ENCODE results near the gene CRY2. TPM values are rescaled to one million over a fixed set of nuclear protein-coding genes. Genes with fewer than 3 reads are reported as not detected.
"Not testable (repeated sequence)": the region's sequence is repeated elsewhere in the genome, so short reads cannot be mapped to it uniquely, and the experiment has no call there.

CRY2 gene
- total and polyA plus RNA-seq, 2 of the 13 experiments (the other 11 are each of a cell fraction or from before 2014, with no cell fraction given): 10.1 to 12.2 TPM

- TF ChIP-seq, protein P1, sequence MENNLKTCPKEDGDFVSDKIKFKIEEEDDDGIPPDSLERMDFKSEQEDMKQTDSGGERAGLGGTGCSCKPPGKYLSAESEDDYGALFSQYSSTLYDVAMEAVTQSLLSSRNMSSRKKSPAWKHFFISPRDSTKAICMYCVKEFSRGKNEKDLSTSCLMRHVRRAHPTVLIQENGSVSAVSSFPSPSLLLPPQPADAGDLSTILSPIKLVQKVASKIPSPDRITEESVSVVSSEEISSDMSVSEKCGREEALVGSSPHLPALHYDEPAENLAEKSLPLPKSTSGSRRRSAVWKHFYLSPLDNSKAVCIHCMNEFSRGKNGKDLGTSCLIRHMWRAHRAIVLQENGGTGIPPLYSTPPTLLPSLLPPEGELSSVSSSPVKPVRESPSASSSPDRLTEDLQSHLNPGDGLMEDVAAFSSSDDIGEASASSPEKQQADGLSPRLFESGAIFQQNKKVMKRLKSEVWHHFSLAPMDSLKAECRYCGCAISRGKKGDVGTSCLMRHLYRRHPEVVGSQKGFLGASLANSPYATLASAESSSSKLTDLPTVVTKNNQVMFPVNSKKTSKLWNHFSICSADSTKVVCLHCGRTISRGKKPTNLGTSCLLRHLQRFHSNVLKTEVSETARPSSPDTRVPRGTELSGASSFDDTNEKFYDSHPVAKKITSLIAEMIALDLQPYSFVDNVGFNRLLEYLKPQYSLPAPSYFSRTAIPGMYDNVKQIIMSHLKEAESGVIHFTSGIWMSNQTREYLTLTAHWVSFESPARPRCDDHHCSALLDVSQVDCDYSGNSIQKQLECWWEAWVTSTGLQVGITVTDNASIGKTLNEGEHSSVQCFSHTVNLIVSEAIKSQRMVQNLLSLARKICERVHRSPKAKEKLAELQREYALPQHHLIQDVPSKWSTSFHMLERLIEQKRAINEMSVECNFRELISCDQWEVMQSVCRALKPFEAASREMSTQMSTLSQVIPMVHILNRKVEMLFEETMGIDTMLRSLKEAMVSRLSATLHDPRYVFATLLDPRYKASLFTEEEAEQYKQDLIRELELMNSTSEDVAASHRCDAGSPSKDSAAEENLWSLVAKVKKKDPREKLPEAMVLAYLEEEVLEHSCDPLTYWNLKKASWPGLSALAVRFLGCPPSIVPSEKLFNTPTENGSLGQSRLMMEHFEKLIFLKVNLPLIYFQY (CRISPR knock-in tag; IDR thresholded peaks at IDR 0.05; ENCODE audit: borderline replicate concordance): no peak
- TF ChIP-seq CCDC6 (CRISPR knock-in tag; IDR thresholded peaks at IDR 0.05) (no peak), ZNF512B (CRISPR knock-in tag; IDR thresholded peaks at IDR 0.05; ENCODE audit: borderline replicate concordance) (no peak)
Observed at GRCh38 chr11:45834298-45834756, 12.9 kb upstream of the CRY2 start (continued).

DNA sequence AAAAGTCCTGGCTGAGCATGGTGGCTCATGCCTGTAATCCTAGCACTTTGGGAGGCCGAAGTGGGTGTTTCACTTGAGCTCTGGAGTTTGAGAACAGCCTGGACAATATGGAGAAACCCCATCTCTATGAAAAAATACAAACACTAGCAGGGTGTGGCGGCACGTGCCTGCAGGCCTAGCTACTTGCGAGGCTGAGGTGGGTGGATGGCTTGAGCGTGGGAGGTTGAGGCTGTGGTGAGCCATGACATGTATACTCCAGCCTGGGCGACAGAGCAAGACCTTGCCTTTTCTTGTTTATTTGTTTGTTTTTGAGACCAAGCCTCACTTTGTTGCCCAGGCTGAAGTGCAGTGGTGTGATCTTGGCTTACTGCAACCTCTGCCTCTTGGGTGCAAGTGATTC lies 8.1 kb upstream of the CRY2 start:
- ChIA-PET CTCF (ENCODE audit: low intra/inter-chr PET ratio, low total read pairs) (no interaction called here), POLR2A (no interaction called here)
- Histone ChIP-seq H3K4me2 (ENCODE audit: low read depth, low read length) (no peak overlapping the region), H3K9me3 (ENCODE audit: low read length) (no peaks in the 10 kb centered on the region), H3K27ac (ENCODE audit: extremely low read length, insufficient read depth, low read length) (no peak overlapping the region), H3K9ac (ENCODE audit: insufficient read depth, low read depth, low read length) (no peak overlapping the region), H3K27me3 (ENCODE audit: control insufficient read depth in 1 of 2, insufficient read depth in 2 of 2, low read length in 2 of 2) (peaks cover 0 to 3% of the 10 kb centered on the region in 2 experiments; a peak in 1 of 5 replicates), H3K4me3 (replicated peaks in 1 of 3; ENCODE audit: insufficient read depth in 1 of 3, low read depth in 2 of 3, low read length in 3 of 3) (no peak overlapping the region), H2AFZ (ENCODE audit: low read length) (no peak overlapping the region), H3K36me3 (replicated peaks in 1 of 2; ENCODE audit: control insufficient read depth in 1 of 2, insufficient read depth in 2 of 2, low read length in 2 of 2) (no peaks in the 10 kb centered on the region), H3K4me1 (ENCODE audit: insufficient read depth, low read length) (peaks cover 14% of the 10 kb centered on the region), H3K79me2 (ENCODE audit: insufficient read depth, low read length) (no peaks in the 10 kb centered on the region), H4K20me1 (ENCODE audit: insufficient read depth, low read length) (no peaks in the 10 kb centered on the region)
- in situ Hi-C loops (cut with HindIII; ENCODE audit: extremely low pct_ligation_motif_present, low pct_unique_long_range_greater_than_20kb) (no loop called here), intact Hi-C loops (cut with micrococcal nuclease; ENCODE audit: unreplicated experiment) (no loop called here)
- TF ChIP-seq HIVEP1 (CRISPR knock-in tag; IDR thresholded peaks at IDR 0.05) (no peak), RBM39 (IDR thresholded peaks at IDR 0.05; ENCODE audit: low read depth, low read length, poor library complexity, severe bottlenecking) (no peak), MEF2D (CRISPR knock-in tag; IDR thresholded peaks at IDR 0.05) (no peak), ZSCAN21 (CRISPR knock-in tag; IDR thresholded peaks at IDR 0.05; ENCODE audit: borderline replicate concordance) (no peak), IKZF4 (CRISPR knock-in tag; IDR thresholded peaks at IDR 0.05; ENCODE audit: borderline replicate concordance, low read depth, not compliant biosample characterization) (no peak)
- FAIRE-seq (no peak), ATAC-seq (no peak), DNase-seq (ENCODE audit: low spot score) (no peak)
- no TSS peak for BruUV-seq (replicated peaks)
- 41% methylated on average over 5 of the region's 6 CpGs for WGBS (ENCODE audit: low lambda C conversion rate)

- CTCF ChIA-PET (ENCODE audit: low intra/inter-chr PET ratio, low total read pairs); H3K9me3 ChIP-seq (ENCODE audit: low read length); H3K27me3 ChIP-seq (ENCODE audit: control insufficient read depth in 1 of 2, insufficient read depth in 2 of 2, low read length in 2 of 2); ATAC-seq; H3K4me3 ChIP-seq (replicated peaks in 1 of 3; ENCODE audit: insufficient read depth in 1 of 3, low read depth in 2 of 3, low read length in 3 of 3); H2AFZ ChIP-seq (ENCODE audit: low read length); H3K4me2 ChIP-seq (ENCODE audit: low read depth, low read length); H4K20me1 ChIP-seq (ENCODE audit: insufficient read depth, low read length); DNase-seq (ENCODE audit: low spot score); FAIRE-seq; POLR2A ChIA-PET; in situ Hi-C loops (cut with HindIII; ENCODE audit: extremely low pct_ligation_motif_present, low pct_unique_long_range_greater_than_20kb); H3K9ac ChIP-seq (ENCODE audit: insufficient read depth, low read depth, low read length); H3K27ac ChIP-seq (ENCODE audit: extremely low read length, insufficient read depth, low read length); H3K36me3 ChIP-seq (replicated peaks in 1 of 2; ENCODE audit: control insufficient read depth in 1 of 2, insufficient read depth in 2 of 2, low read length in 2 of 2); H3K79me2 ChIP-seq (ENCODE audit: insufficient read depth, low read length); BruUV-seq (replicated peaks): not testable (repeated sequence)
- H3K4me1 ChIP-seq (ENCODE audit: insufficient read depth, low read length): peaks cover 21% of the 10 kb centered on the region
- WGBS (ENCODE audit: low lambda C conversion rate): 55% methylated on average over 13 of the region's 13 CpGs
- intact Hi-C loops (cut with micrococcal nuclease; ENCODE audit: unreplicated experiment): loop anchor here (10.0 kb wide), 1 partner anchor 165 kb away; no protein-coding TSS in a partner anchor
Observed at GRCh38 chr11:45840251-45840650, 7.0 kb upstream of the CRY2 start.

Data from HepG2 (cell line).